Subcutaneous adipose tissue (tissue), 4 donors: ENCODE data around the gene GRIN2A. TPM values are rescaled to one million over a fixed set of nuclear protein-coding genes. Genes with fewer than 3 reads are reported as not detected.

ENCODE experiments used
- CTCF ChIP-seq: fragments of 450-650 bp; IDR thresholded peaks from one replicate; pipeline ENCODE4 v1.5.1; 2016; ENCODE audit warnings: low read depth, mild to moderate bottlenecking, control low read depth, antibody characterized with exemption, moderate library complexity
- total RNA-seq, 4 donors: library from RNA; depleted of rRNA; stranded (reverse); fragments of >200 nt; gene quantifications; one replicate each; pipeline ENCODE4 v1.1.0, GENCODE V29; 2016

The GRIN2A gene
- total RNA-seq, 4 donors from 2014 or later = under 0.01 to 0.19 (median 0.17) TPM; not detected in 1

GRCh38 chr16:9932000-9932399 is 250.2 kb downstream of the GRIN2A start:
- no peak for TF ChIP-seq CTCF

GRCh38 chr16:9929836-9930235 is 252.4 kb downstream of the GRIN2A start:
- TF ChIP-seq CTCF = no peak

DNA sequence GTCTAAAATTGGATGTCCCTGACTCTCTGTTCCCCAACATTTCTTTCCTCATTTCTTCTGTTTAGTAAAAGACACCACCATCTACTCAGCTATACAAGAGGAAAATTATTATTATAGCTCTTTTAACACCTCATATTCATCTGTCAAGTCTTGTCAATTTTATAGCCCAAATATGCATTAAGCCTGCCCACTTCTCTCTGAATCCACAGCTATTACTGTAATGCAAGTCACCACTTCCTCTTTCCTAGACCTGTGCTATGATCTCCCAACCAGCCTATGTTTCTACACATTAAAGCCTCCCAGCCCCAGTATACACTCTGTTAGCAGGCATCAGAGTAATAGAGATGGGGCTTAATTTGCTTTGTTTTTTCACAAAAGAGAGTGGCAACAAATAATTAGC is 252.9 kb downstream of the GRIN2A start:
- no peak for TF ChIP-seq CTCF

DNA sequence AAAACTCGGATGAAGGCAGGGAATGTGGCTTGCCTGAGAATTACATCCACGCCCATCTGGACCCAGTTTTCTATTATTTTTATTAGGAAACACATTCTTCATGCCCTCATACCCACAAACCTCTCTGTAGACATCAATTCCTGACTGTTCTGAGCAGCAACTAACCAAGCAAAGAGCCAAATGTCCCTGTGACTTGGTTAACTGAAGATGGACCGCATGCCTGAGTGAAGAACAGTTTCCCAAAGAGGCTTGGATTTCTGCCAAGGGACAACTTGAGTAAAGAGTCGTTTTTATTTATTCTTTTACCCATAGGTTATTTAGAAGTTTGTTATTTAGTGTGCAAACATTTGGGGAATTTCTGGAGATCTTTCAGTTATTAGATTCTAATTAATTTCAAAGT is 259.8 kb downstream of the GRIN2A start:
- no peak for TF ChIP-seq CTCF

DNA sequence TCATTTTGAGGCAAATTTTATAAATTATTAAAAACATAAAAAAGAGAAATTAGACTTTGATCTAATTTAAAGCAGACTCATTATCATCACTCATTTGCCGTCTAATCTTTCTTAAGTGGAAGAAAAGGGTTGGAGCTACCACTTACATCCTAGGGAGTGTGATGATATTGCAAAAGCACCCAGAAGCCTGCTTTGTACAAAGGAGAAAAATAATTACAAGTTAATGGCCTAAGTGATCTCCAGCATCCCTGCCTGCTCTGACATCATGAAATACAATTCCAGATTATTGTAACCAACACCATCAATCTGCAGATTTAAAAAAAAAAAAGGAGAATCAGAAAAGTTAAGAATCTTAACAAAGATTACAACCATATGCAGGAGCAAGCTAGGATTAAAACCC is 260.2 kb downstream of the GRIN2A start:
- TF ChIP-seq CTCF = no peak

DNA sequence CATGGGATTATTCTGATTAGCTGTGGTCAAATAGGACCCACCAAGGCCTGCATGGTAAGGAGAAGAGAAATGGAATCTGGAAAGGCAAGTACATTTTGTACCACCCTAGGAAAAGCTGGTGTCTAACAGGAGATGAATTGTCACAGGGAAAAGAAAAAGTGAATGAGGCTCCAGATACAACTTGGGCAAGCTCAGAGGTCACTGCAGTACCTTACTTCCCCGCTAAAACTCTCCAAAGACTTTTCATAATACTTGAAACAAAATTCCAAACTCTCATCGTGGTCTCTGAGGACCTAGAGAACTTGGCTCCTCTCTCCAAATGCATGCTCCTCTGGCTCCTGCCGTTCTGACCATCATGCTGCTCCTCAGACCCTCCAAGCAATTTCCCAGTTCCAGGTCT is 262.8 kb downstream of the GRIN2A start:
- TF ChIP-seq CTCF = no peak

DNA sequence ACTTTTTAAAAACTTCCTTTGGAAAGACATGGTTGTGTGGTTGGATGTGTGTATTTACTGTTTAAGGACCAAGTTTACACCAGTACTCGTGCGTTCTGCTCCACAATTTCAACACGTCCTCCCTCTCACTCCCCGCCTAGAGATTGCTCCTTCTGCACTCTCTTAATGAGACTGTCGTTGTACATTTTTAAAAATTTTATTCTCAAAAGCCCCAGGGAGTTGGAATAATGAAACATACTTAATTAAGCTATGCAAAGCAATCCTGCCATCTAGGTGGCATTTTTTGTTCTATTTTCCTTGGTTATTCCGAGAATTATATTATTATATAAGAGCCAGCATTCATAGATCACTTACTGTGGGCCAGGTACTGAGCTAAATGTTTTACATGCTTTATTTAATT is 264.5 kb downstream of the GRIN2A start:
- no peak for TF ChIP-seq CTCF
